Measurements from ENCODE around the gene CARD10.

Gene CARD10

GRCh38 chr22:37461961-37462360 is 57.3 kb downstream of the CARD10 start:
- TF ChIP-seq MAX (IDR thresholded peaks at IDR 0.05) (no peak), ZBTB7A (IDR thresholded peaks at IDR 0.05; ENCODE audit: low read depth) (no peak), TAF1 (IDR thresholded peaks at IDR 0.05; ENCODE audit: low read depth) (no peak), TCF12 (IDR thresholded peaks at IDR 0.05; ENCODE audit: low read depth) (no peak), TEAD4 (IDR thresholded peaks at IDR 0.05) (no peak), YY1 (IDR thresholded peaks at IDR 0.05; ENCODE audit: low read depth) (no peak), EP300 (IDR thresholded peaks at IDR 0.05; ENCODE audit: borderline replicate concordance) (no peak), REST (IDR thresholded peaks at IDR 0.05; ENCODE audit: low read depth) (no peak), FOXM1 (IDR thresholded peaks at IDR 0.05; ENCODE audit: borderline replicate concordance, low read depth) (no peak), EGR1 (IDR thresholded peaks at IDR 0.05) (no peak), RAD21 (IDR thresholded peaks at IDR 0.05; ENCODE audit: low read depth) (no peak), CEBPB (IDR thresholded peaks at IDR 0.05) (no peak), NFIC (IDR thresholded peaks at IDR 0.05) (no peak), USF1 (IDR thresholded peaks at IDR 0.05) (no peak), CREB1 (IDR thresholded peaks at IDR 0.05; ENCODE audit: low read depth) (no peak)

GRCh38 chr22:37460684-37461083 is 58.5 kb downstream of the CARD10 start:
- TF ChIP-seq MAX (IDR thresholded peaks at IDR 0.05) (no peak), EP300 (IDR thresholded peaks at IDR 0.05; ENCODE audit: borderline replicate concordance) (no peak), TCF12 (IDR thresholded peaks at IDR 0.05; ENCODE audit: low read depth) (no peak), ZBTB7A (IDR thresholded peaks at IDR 0.05; ENCODE audit: low read depth) (no peak), REST (IDR thresholded peaks at IDR 0.05; ENCODE audit: low read depth) (no peak)

GRCh38 chr22:37459206-37459605 is 60.0 kb downstream of the CARD10 start:
- TF ChIP-seq ZBTB7A (IDR thresholded peaks at IDR 0.05; ENCODE audit: low read depth) (no peak), CEBPB (IDR thresholded peaks at IDR 0.05) (no peak), MAX (IDR thresholded peaks at IDR 0.05) (no peak), RAD21 (IDR thresholded peaks at IDR 0.05; ENCODE audit: low read depth) (no peak), NFIC (IDR thresholded peaks at IDR 0.05) (no peak), CREB1 (IDR thresholded peaks at IDR 0.05; ENCODE audit: low read depth) (no peak), FOXM1 (IDR thresholded peaks at IDR 0.05; ENCODE audit: borderline replicate concordance, low read depth) (no peak), EP300 (IDR thresholded peaks at IDR 0.05; ENCODE audit: borderline replicate concordance) (no peak)

GRCh38 chr22:37457093-37457893 is 61.9 kb downstream of the CARD10 start:
- no peak for TF ChIP-seq ZBTB7A (IDR thresholded peaks at IDR 0.05; ENCODE audit: low read depth)
- TF ChIP-seq RAD21 (IDR thresholded peaks at IDR 0.05; ENCODE audit: low read depth) = peak; percentile 100

GRCh38 chr22:37456346-37456745 is 62.9 kb downstream of the CARD10 start:
- TF ChIP-seq TAF1 (IDR thresholded peaks at IDR 0.05; ENCODE audit: low read depth) = no peak
- TF ChIP-seq EP300 (IDR thresholded peaks at IDR 0.05; ENCODE audit: borderline replicate concordance) = no peak
- no peak for TF ChIP-seq RAD21 (IDR thresholded peaks at IDR 0.05; ENCODE audit: low read depth)
- no peak for TF ChIP-seq TEAD4 (IDR thresholded peaks at IDR 0.05)
- no peak for TF ChIP-seq YY1 (IDR thresholded peaks at IDR 0.05; ENCODE audit: low read depth)
- no peak for TF ChIP-seq MAX (IDR thresholded peaks at IDR 0.05)
- no peak for TF ChIP-seq REST (IDR thresholded peaks at IDR 0.05; ENCODE audit: low read depth)
